NCI-H187 (cell line): Measurements from ENCODE around the gene GLYATL1.
"Not testable (repeated sequence)": the region's sequence is repeated elsewhere in the genome, so short reads cannot be mapped to it uniquely, and the experiment has no call there.

ENCODE experiments used
- DNase-seq, 2 experiments: peaks; one replicate each; lab custom pipeline; 2025; lab: John Stamatoyannopoulos, UW

GLYATL1 gene

GRCh38 chr11:58998480-58999290, 59.4 kb downstream of the GLYATL1 start:
- DNase-seq = no peak

GRCh38 chr11:58999291-58999680, 60.0 kb downstream of the GLYATL1 start:
- DNase-seq = no peak

- DNase-seq = no peak
Observed at GRCh38 chr11:59000003-59000402, 60.7 kb downstream of the GLYATL1 start.

- DNase-seq = not testable (repeated sequence)
Observed at GRCh38 chr11:59002006-59002405, 62.7 kb downstream of the GLYATL1 start.
